Neural progenitor cell (in vitro differentiated cells): ENCODE data around the gene CD274. TPM values are rescaled to one million over a fixed set of nuclear protein-coding genes. Genes with fewer than 3 reads are reported as not detected.

Experiments
- DNase-seq: peaks from one replicate; pipeline ENCODE4 v3.0.0-alpha.2; 2016; ENCODE audit warnings: low spot score
- H2AFZ ChIP-seq: fragments of 200-600 bp; sonication (generic); replicated peaks from 2 replicates; pipeline ENCODE4 v1.6.1; 2016; ENCODE audit warnings: antibody characterized with exemption
- H3F3A ChIP-seq: fragments of 200-600 bp; sonication (generic); 2 replicates; pipeline ENCODE4 v1.6.1; 2016; ENCODE audit warnings: antibody characterized with exemption, low read depth
- H3K27ac ChIP-seq: fragments of 200-600 bp; sonication (generic); 2 replicates; pipeline ENCODE4 v1.5.1; 2016; ENCODE audit warnings: mild to moderate bottlenecking
- H3K27me3 ChIP-seq: fragments of 200-600 bp; sonication (generic); 2 replicates; pipeline ENCODE4 v1.6.1; 2016; ENCODE audit warnings: mild to moderate bottlenecking, moderate library complexity
- H3K36me3 ChIP-seq: fragments of 200-600 bp; sonication (generic); 2 replicates; pipeline ENCODE4 v1.5.1; 2016
- H3K4me1 ChIP-seq: fragments of 200-600 bp; sonication (generic); 2 replicates; pipeline ENCODE4 v1.6.1; 2016; ENCODE audit warnings: mixed run types
- H3K4me2 ChIP-seq: fragments of 200-600 bp; sonication (generic); 2 replicates; pipeline ENCODE4 v1.6.1; 2016
- H3K4me3 ChIP-seq: fragments of 200-600 bp; sonication (generic); 2 replicates; pipeline ENCODE4 v1.5.1; 2016
- H3K79me2 ChIP-seq: fragments of 200-600 bp; sonication (generic); 2 replicates; pipeline ENCODE4 v1.6.1; 2016; ENCODE audit warnings: low read depth
- H3K9ac ChIP-seq: fragments of 200-600 bp; sonication (generic); 2 replicates; pipeline ENCODE4 v1.6.1; 2016
- H3K9me3 ChIP-seq: fragments of 200-600 bp; sonication (generic); 2 replicates; pipeline ENCODE4 v1.5.1; 2016; ENCODE audit warnings: low read depth
- H4K20me1 ChIP-seq: fragments of 200-600 bp; sonication (generic); 2 replicates; pipeline ENCODE4 v1.6.1; 2016; ENCODE audit warnings: low read depth
- H3K27ac Mint-ChIP-seq: 3 replicates; pipeline ENCODE4 v1.8.0; 2021; ENCODE audit warnings: mixed read lengths
- H3K27me3 Mint-ChIP-seq: 2 replicates; pipeline ENCODE4 v1.8.0; 2022; ENCODE audit warnings: low read depth, mild to moderate bottlenecking, inconsistent platforms, moderate library complexity, mixed read lengths; ENCODE audit not compliant: insufficient read depth
- H3K36me3 Mint-ChIP-seq: 3 replicates; pipeline ENCODE4 v1.8.0; 2021; ENCODE audit warnings: mixed read lengths
- H3K4me1 Mint-ChIP-seq: 3 replicates; pipeline ENCODE4 v1.8.0; 2021; ENCODE audit warnings: mixed read lengths
- H3K4me3 Mint-ChIP-seq: 3 replicates; pipeline ENCODE4 v1.8.0; 2021; ENCODE audit warnings: mild to moderate bottlenecking, moderate library complexity, mixed read lengths
- H3K9me3 Mint-ChIP-seq: 3 replicates; pipeline ENCODE4 v1.8.0; 2020; ENCODE audit warnings: mixed read lengths
- EZH2 ChIP-seq: fragments of 200-600 bp; sonication (generic); IDR thresholded peaks from 2 replicates; pipeline ENCODE4 v1.6.1; 2017; ENCODE audit warnings: antibody characterized with exemption, mild to moderate bottlenecking, moderate library complexity
- EZH2phosphoT487 ChIP-seq: fragments of 200-600 bp; sonication (generic); IDR thresholded peaks from 2 replicates; pipeline ENCODE4 v1.6.1; 2017; ENCODE audit warnings: antibody characterized with exemption
- total RNA-seq: library from RNA; depleted of rRNA; stranded (reverse); fragments of >200 nt; gene quantifications from 2 replicates; pipeline ENCODE4 v1.2.3, GENCODE V29; 2015; ENCODE audit warnings: low replicate concordance
- TF ChIP-seq, protein P1 (sequence below): fragments of 200-600 bp; sonication (generic); IDR thresholded peaks from 2 replicates; pipeline ENCODE4 v1.5.1; 2017; ENCODE audit warnings: antibody characterized with exemption, mild to moderate bottlenecking

The CD274 gene
- total RNA-seq, 1 donor from 2014 or later: not detected

- Histone ChIP-seq H2AFZ (no peak overlapping the region), H3K4me2 (no peak overlapping the region), H4K20me1 (no peaks in the 10 kb centered on the region), H3F3A (no peaks in the 10 kb centered on the region), H3K4me3 (no peak overlapping the region), H3K27me3 (no peaks in the 10 kb centered on the region), H3K27ac (no peak overlapping the region), H3K9ac (no peak overlapping the region), H3K4me1 (no peaks in the 10 kb centered on the region), H3K9me3 (no peaks in the 10 kb centered on the region), H3K36me3 (no peaks in the 10 kb centered on the region), H3K79me2 (no peaks in the 10 kb centered on the region)
- Mint-ChIP-seq H3K4me1 (no peaks in the 10 kb centered on the region), H3K27me3 (peaks cover 2% of the 10 kb centered on the region), H3K9me3 (peaks cover 2% of the 10 kb centered on the region), H3K4me3 (no peak overlapping the region), H3K36me3 (peaks cover 10% of the 10 kb centered on the region), H3K27ac (no peak overlapping the region)
- DNase-seq: no peak
- TF ChIP-seq, protein P1, sequence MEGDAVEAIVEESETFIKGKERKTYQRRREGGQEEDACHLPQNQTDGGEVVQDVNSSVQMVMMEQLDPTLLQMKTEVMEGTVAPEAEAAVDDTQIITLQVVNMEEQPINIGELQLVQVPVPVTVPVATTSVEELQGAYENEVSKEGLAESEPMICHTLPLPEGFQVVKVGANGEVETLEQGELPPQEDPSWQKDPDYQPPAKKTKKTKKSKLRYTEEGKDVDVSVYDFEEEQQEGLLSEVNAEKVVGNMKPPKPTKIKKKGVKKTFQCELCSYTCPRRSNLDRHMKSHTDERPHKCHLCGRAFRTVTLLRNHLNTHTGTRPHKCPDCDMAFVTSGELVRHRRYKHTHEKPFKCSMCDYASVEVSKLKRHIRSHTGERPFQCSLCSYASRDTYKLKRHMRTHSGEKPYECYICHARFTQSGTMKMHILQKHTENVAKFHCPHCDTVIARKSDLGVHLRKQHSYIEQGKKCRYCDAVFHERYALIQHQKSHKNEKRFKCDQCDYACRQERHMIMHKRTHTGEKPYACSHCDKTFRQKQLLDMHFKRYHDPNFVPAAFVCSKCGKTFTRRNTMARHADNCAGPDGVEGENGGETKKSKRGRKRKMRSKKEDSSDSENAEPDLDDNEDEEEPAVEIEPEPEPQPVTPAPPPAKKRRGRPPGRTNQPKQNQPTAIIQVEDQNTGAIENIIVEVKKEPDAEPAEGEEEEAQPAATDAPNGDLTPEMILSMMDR: no peak
- no peak for TF ChIP-seq EZH2
- no peak for TF ChIP-seq EZH2phosphoT487
Observed at GRCh38 chr9:5427005-5427404, 23.3 kb upstream of the CD274 start.

DNA sequence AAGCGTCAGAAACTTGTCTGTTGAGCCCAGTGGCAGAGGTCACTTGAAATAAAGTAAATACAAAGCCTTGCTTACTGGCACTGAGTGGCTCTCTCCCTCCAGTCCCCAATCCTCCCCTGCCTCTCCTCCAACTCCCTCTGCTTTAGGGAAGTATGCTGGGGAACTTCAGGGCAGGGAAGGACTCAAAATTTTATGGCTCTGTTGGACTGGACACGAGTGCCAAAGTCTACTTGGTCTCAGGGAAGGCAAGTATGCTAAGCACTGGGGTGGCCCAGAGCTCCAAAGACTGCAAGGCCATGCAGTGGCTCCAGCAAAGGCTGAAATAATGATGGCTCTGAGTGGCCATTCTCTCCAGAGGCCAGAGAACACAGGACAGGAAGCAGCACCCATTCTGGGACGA is 22.2 kb upstream of the CD274 start:
- H3K36me3 Mint-ChIP-seq: peaks cover 15% of the 10 kb centered on the region
- Histone ChIP-seq H3K27me3 (no peaks in the 10 kb centered on the region), H3K27ac (no peak overlapping the region), H3K79me2 (no peaks in the 10 kb centered on the region), H3K4me1 (no peaks in the 10 kb centered on the region), H3K9ac (no peak overlapping the region), H4K20me1 (no peaks in the 10 kb centered on the region), H3K9me3 (no peaks in the 10 kb centered on the region), H3K36me3 (no peaks in the 10 kb centered on the region), H3F3A (no peaks in the 10 kb centered on the region), H3K4me3 (no peak overlapping the region), H2AFZ (no peak overlapping the region), H3K4me2 (no peak overlapping the region)
- H3K4me3 Mint-ChIP-seq: no peak overlapping the region
- H3K27me3 Mint-ChIP-seq: peaks cover 2% of the 10 kb centered on the region
- peaks cover 11% of the 10 kb centered on the region for H3K9me3 Mint-ChIP-seq
- TF ChIP-seq EZH2 (no peak), EZH2phosphoT487 (no peak)
- TF ChIP-seq, protein P1: no peak
- no peak for DNase-seq
- no peak overlapping the region for H3K27ac Mint-ChIP-seq
- H3K4me1 Mint-ChIP-seq: no peaks in the 10 kb centered on the region

GRCh38 chr9:5428794-5429528 is 21.4 kb upstream of the CD274 start:
- H3K27ac ChIP-seq: no peak overlapping the region
- no peak overlapping the region for H3K9ac ChIP-seq
- Mint-ChIP-seq H3K27ac (no peak overlapping the region), H3K36me3 (peaks cover 16% of the 10 kb centered on the region), H3K4me3 (no peak overlapping the region), H3K9me3 (peaks cover 13% of the 10 kb centered on the region), H3K4me1 (no peaks in the 10 kb centered on the region), H3K27me3 (peaks cover 2% of the 10 kb centered on the region)
- no peaks in the 10 kb centered on the region for H3K27me3 ChIP-seq
- no peak for DNase-seq
- no peak overlapping the region for H2AFZ ChIP-seq
- H3K4me3 ChIP-seq: no peak overlapping the region
- H4K20me1 ChIP-seq: no peaks in the 10 kb centered on the region
- H3K4me2 ChIP-seq: no peak overlapping the region
- no peaks in the 10 kb centered on the region for H3F3A ChIP-seq
- H3K9me3 ChIP-seq: no peaks in the 10 kb centered on the region
- TF ChIP-seq EZH2: no peak
- TF ChIP-seq EZH2phosphoT487: no peak
- TF ChIP-seq, protein P1: no peak
- no peaks in the 10 kb centered on the region for H3K79me2 ChIP-seq
- H3K4me1 ChIP-seq: no peaks in the 10 kb centered on the region
- H3K36me3 ChIP-seq: no peaks in the 10 kb centered on the region
